DOHH2 (cell line): Measurements from ENCODE around the gene CDHR3.

Experiments used
- EZH2phosphoT487 ChIP-seq: fragments of 200-600 bp; sonication (generic); IDR thresholded peaks from 2 replicates; pipeline ENCODE4 v1.6.1; 2017; ENCODE audit warnings: borderline replicate concordance, mild to moderate bottlenecking, antibody characterized with exemption, low read length, moderate library complexity, mixed read lengths
- TF ChIP-seq, protein P1 (sequence below): fragments of 200-600 bp; sonication (generic); IDR thresholded peaks from one replicate; pipeline ENCODE4 v1.5.1; 2014; ENCODE audit warnings: antibody characterized with exemption, mild to moderate bottlenecking, low read depth, low read length; ENCODE audit not compliant: poor library complexity, severe bottlenecking

GRCh38 chr7:105990727-105991453 lies 27.8 kb downstream of the CDHR3 start:
- no peak for TF ChIP-seq EZH2phosphoT487
- TF ChIP-seq, protein P1, sequence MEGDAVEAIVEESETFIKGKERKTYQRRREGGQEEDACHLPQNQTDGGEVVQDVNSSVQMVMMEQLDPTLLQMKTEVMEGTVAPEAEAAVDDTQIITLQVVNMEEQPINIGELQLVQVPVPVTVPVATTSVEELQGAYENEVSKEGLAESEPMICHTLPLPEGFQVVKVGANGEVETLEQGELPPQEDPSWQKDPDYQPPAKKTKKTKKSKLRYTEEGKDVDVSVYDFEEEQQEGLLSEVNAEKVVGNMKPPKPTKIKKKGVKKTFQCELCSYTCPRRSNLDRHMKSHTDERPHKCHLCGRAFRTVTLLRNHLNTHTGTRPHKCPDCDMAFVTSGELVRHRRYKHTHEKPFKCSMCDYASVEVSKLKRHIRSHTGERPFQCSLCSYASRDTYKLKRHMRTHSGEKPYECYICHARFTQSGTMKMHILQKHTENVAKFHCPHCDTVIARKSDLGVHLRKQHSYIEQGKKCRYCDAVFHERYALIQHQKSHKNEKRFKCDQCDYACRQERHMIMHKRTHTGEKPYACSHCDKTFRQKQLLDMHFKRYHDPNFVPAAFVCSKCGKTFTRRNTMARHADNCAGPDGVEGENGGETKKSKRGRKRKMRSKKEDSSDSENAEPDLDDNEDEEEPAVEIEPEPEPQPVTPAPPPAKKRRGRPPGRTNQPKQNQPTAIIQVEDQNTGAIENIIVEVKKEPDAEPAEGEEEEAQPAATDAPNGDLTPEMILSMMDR, result no peak
